Liver (tissue), 10 donors: Measurements from ENCODE around the gene CAVIN1. TPM values are rescaled to one million over a fixed set of nuclear protein-coding genes. Genes with fewer than 3 reads are reported as not detected.

Experiments used
- DNase-seq: peaks from one replicate; pipeline ENCODE4 v3.0.0-alpha.2; 2017; ENCODE audit warnings: low spot score
- H3K27ac ChIP-seq, 2 donors: one replicate each; pipeline ENCODE4 v1.7.0; 2013; ENCODE audit warnings: inconsistent platforms in 2 of 2, low read length in 2 of 2, control low read depth in 1 of 2, low read depth in 1 of 2, mild to moderate bottlenecking in 1 of 2
- H3K27me3 ChIP-seq, 4 donors: one replicate each; pipeline versions ENCODE4 v1.6.1 to v1.7.0; 2013; ENCODE audit warnings: low read length in 3 of 4, inconsistent platforms in 1 of 4, mild to moderate bottlenecking in 1 of 4, moderate library complexity in 1 of 4; ENCODE audit not compliant: control insufficient read depth in 4 of 4, insufficient read depth in 4 of 4
- H3K36me3 ChIP-seq, 4 donors: one replicate each; pipeline versions ENCODE4 v1.6.1 to v1.7.0; 2013; ENCODE audit warnings: low read length in 3 of 4, mild to moderate bottlenecking in 3 of 4, low read depth in 1 of 4, moderate library complexity in 1 of 4; ENCODE audit not compliant: control insufficient read depth in 4 of 4, insufficient read depth in 3 of 4
- H3K4me1 ChIP-seq, 4 donors: one replicate each; pipeline versions ENCODE4 v1.6.1 to v1.7.0; 2013; ENCODE audit warnings: low read length in 3 of 4, mild to moderate bottlenecking in 3 of 4, moderate library complexity in 1 of 4; ENCODE audit not compliant: control insufficient read depth in 4 of 4, insufficient read depth in 4 of 4
- H3K4me3 ChIP-seq, 3 donors: one replicate each; pipeline versions ENCODE4 v1.6.1 to v1.7.0; 2013; ENCODE audit warnings: low read length in 3 of 3, control low read depth in 1 of 3, low read depth in 1 of 3, mild to moderate bottlenecking in 1 of 3
- H3K9ac ChIP-seq, 2 donors: one replicate each; pipeline ENCODE4 v1.7.0; 2013; ENCODE audit warnings: low read length in 2 of 2, mild to moderate bottlenecking in 2 of 2, moderate library complexity in 2 of 2, control low read depth in 1 of 2, low read depth in 1 of 2
- H3K9me3 ChIP-seq, 4 donors: one replicate each; pipeline versions ENCODE4 v1.6.1 to v1.7.0; 2013; ENCODE audit warnings: low read length in 3 of 4; ENCODE audit not compliant: control insufficient read depth in 4 of 4
- EGR1 ChIP-seq, 2 donors: IDR thresholded peaks; 2 replicates each; pipeline ENCODE4 v1.6.1; 2016 to 2018; ENCODE audit warnings: antibody characterized with exemption in 2 of 2, low read depth in 2 of 2
- FOXA1 ChIP-seq: IDR thresholded peaks from 2 replicates; pipeline ENCODE4 v1.6.1; 2016; ENCODE audit warnings: antibody characterized with exemption
- FOXA2 ChIP-seq: IDR thresholded peaks from 2 replicates; pipeline ENCODE4 v1.6.1; 2016; ENCODE audit warnings: antibody characterized with exemption
- GABPA ChIP-seq, 2 donors: IDR thresholded peaks in 1 of 2; conservative IDR thresholded peaks in 1 of 2; 2 replicates each; pipeline ENCODE4 v1.6.1; 2016; ENCODE audit warnings: antibody characterized with exemption in 2 of 2, mild to moderate bottlenecking in 1 of 2, moderate library complexity in 1 of 2
- HNF4A ChIP-seq, 2 donors: conservative IDR thresholded peaks; 2 replicates each; pipeline ENCODE4 v1.6.1; 2016; ENCODE audit warnings: antibody characterized with exemption in 2 of 2, mild to moderate bottlenecking in 2 of 2
- HNF4G ChIP-seq: IDR thresholded peaks from 2 replicates; pipeline ENCODE4 v1.6.1; 2016; ENCODE audit warnings: antibody characterized with exemption
- JUND ChIP-seq, 2 donors: IDR thresholded peaks; 2 replicates each; pipeline ENCODE4 v1.6.1; 2016; ENCODE audit warnings: antibody characterized with exemption in 2 of 2
- NR2F2 ChIP-seq: IDR thresholded peaks from 2 replicates; pipeline ENCODE4 v1.6.1; 2016; ENCODE audit warnings: antibody characterized with exemption
- RAD21 ChIP-seq, 2 donors: IDR thresholded peaks; 2 replicates each; pipeline ENCODE4 v1.6.1; 2016; ENCODE audit warnings: antibody characterized with exemption in 2 of 2, mild to moderate bottlenecking in 2 of 2
- RXRA ChIP-seq, 2 donors: IDR thresholded peaks; 2 replicates each; pipeline ENCODE4 v1.6.1; 2017 to 2018; ENCODE audit warnings: antibody characterized with exemption in 2 of 2, mild to moderate bottlenecking in 1 of 2
- SP1 ChIP-seq: IDR thresholded peaks from 2 replicates; pipeline ENCODE4 v1.6.1; 2018; ENCODE audit warnings: antibody characterized with exemption, mild to moderate bottlenecking
- TAF1 ChIP-seq: conservative IDR thresholded peaks from 2 replicates; pipeline ENCODE4 v1.6.1; 2016; ENCODE audit warnings: antibody characterized with exemption, mild to moderate bottlenecking
- YY1 ChIP-seq: IDR thresholded peaks from 2 replicates; pipeline ENCODE4 v1.6.1; 2016; ENCODE audit warnings: antibody characterized with exemption, mild to moderate bottlenecking
- WGBS: extraction: QIAGEN DNeasy Blood & Tissue Kit; methylation state at CpG from one replicate; pipeline ENCODE4 v1.1.7; 2013; 5-methylcytosine and 5-hydroxymethylcytosine counted together
- polyA plus RNA-seq, 2 donors: library from polyadenylated mRNA; stranded (reverse) in 1 of 2; unstranded in 1 of 2; fragments of 200-250 nt in 1 of 2; fragments of >200 nt in 1 of 2; fragmentation: Nextera tagmentation in 1 of 2; extraction: Ambion mirVana in 1 of 2; gene quantifications; one replicate each; pipeline versions ENCODE4 v1.2.1 to v1.2.3, GENCODE V29; 2013 to 2015
- small RNA-seq: library from RNA; depleted of rRNA; stranded (forward); fragments of <200 nt; gene quantifications from one replicate; pipeline ENCODE3, GENCODE V24; 2014
- total RNA-seq, 2 donors: library from RNA; depleted of rRNA; stranded (reverse); fragments of >200 nt; gene quantifications; one replicate each; pipeline ENCODE4 v1.2.3, GENCODE V29; 2014
- TF ChIP-seq, protein P1 (sequence below): IDR thresholded peaks from 2 replicates; pipeline ENCODE4 v1.6.1; 2016; ENCODE audit warnings: antibody characterized with exemption, mild to moderate bottlenecking
- TF ChIP-seq, protein P2 (sequence below): IDR thresholded peaks from 2 replicates; pipeline ENCODE4 v1.6.1; 2016; ENCODE audit warnings: antibody characterized with exemption
- TF ChIP-seq, protein P3 (sequence below): IDR thresholded peaks from 2 replicates; pipeline ENCODE4 v1.6.1; 2016; ENCODE audit warnings: antibody characterized with exemption
- TF ChIP-seq, protein P4 (sequence below): IDR thresholded peaks from 2 replicates; pipeline ENCODE4 v1.6.1; 2016; ENCODE audit warnings: antibody characterized with exemption
- TF ChIP-seq, protein P5 (sequence below): fragments of 150-350 bp; IDR thresholded peaks from 2 replicates; pipeline ENCODE4 v1.5.1; 2017; ENCODE audit warnings: improper control_type of control experiment, low read depth, low read length; ENCODE audit not compliant: missing input control
- donor health status: healthy.
- donor health status: healthy.
- donor health status: healthy.
- donor health status: healthy.
- donor health status: healthy.

Gene CAVIN1
- total and polyA plus RNA-seq, 4 donors: 6.5 to 27.0 (median 14.4) TPM

DNA sequence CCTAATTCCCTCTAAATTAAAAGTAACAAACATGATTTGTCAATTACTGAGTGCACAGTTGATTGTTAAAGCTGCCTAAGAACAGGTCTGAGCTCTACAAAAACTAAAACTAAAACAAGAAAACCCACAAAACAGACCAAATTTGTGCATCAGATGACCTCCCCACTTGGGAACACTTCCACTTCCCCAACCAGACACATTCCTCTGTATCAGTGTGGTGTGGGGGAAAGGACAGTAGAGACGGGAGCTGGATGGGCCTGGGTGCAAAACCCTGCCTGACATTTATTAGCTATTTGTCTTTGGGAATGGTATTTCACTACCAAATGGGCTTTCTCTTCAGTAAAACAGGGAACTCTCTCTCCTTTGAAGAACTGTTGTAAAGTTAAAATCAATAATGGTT is 64.6 kb downstream of the CAVIN1 start (continued):
- no peak for TF ChIP-seq TAF1
- TF ChIP-seq GABPA (IDR thresholded peaks at IDR 0.05 in 1 of 2, conservative IDR thresholded peaks at IDR 0.05 in 1 of 2): no peak

DNA sequence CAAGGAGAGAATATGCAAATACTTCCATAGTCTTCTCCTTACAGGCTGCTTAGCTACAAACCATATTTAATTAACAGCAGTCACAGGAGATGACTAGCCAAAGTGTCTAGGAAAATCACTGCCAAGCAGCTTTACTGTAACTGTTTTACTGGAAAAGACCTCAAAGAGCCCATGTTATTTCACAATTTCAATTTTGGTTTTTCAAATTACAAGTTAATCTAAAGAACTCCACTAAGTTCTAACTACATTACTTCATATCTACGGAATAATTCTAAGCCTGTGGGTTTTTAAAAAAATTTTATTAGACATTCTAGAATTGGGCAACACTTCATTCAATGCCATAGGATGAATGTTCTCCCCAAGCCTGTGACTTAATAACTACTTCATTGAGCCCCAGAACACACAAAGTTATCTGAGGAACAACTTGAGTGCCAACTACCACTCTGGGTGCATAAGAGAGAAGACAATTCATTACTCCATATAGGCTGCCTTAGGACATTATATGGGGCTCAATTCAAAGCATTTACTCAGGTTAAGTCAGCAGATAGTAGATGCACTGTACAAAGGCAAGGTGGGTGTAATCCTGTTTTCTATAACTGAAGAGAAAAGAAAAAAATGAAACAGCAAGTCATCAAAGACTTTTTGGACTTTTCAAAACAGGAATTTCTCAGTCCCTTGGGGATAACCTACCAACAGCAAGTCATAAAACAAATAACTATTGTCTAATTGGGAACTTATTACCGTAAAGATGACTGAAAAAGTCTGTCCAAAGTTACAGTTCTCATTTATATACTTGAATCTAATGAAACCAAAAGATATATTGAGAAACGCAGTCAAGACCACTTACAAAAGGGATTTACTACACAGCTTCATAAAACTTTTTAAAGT is 67.9 kb downstream of the CAVIN1 start:
- H3K27me3 ChIP-seq: no peaks in the 10 kb centered on the region
- WGBS: 86% methylated on average over 3 of the region's 3 CpGs
- H3K9ac ChIP-seq: no peak overlapping the region
- H3K36me3 ChIP-seq: peaks cover 0 to 1% (median 0%) of the 10 kb centered on the region in 4 donors
- TF ChIP-seq TAF1: no peak
- TF ChIP-seq, protein P1, sequence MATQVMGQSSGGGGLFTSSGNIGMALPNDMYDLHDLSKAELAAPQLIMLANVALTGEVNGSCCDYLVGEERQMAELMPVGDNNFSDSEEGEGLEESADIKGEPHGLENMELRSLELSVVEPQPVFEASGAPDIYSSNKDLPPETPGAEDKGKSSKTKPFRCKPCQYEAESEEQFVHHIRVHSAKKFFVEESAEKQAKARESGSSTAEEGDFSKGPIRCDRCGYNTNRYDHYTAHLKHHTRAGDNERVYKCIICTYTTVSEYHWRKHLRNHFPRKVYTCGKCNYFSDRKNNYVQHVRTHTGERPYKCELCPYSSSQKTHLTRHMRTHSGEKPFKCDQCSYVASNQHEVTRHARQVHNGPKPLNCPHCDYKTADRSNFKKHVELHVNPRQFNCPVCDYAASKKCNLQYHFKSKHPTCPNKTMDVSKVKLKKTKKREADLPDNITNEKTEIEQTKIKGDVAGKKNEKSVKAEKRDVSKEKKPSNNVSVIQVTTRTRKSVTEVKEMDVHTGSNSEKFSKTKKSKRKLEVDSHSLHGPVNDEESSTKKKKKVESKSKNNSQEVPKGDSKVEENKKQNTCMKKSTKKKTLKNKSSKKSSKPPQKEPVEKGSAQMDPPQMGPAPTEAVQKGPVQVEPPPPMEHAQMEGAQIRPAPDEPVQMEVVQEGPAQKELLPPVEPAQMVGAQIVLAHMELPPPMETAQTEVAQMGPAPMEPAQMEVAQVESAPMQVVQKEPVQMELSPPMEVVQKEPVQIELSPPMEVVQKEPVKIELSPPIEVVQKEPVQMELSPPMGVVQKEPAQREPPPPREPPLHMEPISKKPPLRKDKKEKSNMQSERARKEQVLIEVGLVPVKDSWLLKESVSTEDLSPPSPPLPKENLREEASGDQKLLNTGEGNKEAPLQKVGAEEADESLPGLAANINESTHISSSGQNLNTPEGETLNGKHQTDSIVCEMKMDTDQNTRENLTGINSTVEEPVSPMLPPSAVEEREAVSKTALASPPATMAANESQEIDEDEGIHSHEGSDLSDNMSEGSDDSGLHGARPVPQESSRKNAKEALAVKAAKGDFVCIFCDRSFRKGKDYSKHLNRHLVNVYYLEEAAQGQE: no peak
- TF ChIP-seq SP1: no peak
- TF ChIP-seq, protein P2, sequence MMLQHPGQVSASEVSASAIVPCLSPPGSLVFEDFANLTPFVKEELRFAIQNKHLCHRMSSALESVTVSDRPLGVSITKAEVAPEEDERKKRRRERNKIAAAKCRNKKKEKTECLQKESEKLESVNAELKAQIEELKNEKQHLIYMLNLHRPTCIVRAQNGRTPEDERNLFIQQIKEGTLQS: no peak
- TF ChIP-seq, protein P3, sequence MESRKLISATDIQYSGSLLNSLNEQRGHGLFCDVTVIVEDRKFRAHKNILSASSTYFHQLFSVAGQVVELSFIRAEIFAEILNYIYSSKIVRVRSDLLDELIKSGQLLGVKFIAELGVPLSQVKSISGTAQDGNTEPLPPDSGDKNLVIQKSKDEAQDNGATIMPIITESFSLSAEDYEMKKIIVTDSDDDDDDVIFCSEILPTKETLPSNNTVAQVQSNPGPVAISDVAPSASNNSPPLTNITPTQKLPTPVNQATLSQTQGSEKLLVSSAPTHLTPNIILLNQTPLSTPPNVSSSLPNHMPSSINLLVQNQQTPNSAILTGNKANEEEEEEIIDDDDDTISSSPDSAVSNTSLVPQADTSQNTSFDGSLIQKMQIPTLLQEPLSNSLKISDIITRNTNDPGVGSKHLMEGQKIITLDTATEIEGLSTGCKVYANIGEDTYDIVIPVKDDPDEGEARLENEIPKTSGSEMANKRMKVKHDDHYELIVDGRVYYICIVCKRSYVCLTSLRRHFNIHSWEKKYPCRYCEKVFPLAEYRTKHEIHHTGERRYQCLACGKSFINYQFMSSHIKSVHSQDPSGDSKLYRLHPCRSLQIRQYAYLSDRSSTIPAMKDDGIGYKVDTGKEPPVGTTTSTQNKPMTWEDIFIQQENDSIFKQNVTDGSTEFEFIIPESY: no peak
- TF ChIP-seq, protein P4, sequence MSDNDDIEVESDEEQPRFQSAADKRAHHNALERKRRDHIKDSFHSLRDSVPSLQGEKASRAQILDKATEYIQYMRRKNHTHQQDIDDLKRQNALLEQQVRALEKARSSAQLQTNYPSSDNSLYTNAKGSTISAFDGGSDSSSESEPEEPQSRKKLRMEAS: no peak
- TF ChIP-seq, protein P5, sequence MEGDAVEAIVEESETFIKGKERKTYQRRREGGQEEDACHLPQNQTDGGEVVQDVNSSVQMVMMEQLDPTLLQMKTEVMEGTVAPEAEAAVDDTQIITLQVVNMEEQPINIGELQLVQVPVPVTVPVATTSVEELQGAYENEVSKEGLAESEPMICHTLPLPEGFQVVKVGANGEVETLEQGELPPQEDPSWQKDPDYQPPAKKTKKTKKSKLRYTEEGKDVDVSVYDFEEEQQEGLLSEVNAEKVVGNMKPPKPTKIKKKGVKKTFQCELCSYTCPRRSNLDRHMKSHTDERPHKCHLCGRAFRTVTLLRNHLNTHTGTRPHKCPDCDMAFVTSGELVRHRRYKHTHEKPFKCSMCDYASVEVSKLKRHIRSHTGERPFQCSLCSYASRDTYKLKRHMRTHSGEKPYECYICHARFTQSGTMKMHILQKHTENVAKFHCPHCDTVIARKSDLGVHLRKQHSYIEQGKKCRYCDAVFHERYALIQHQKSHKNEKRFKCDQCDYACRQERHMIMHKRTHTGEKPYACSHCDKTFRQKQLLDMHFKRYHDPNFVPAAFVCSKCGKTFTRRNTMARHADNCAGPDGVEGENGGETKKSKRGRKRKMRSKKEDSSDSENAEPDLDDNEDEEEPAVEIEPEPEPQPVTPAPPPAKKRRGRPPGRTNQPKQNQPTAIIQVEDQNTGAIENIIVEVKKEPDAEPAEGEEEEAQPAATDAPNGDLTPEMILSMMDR: no peak
- TF ChIP-seq RXRA (IDR thresholded peaks at IDR 0.05): no peak
- TF ChIP-seq FOXA1: no peak
- no peak for TF ChIP-seq HNF4A (conservative IDR thresholded peaks at IDR 0.05)
- TF ChIP-seq GABPA (IDR thresholded peaks at IDR 0.05 in 1 of 2, conservative IDR thresholded peaks at IDR 0.05 in 1 of 2): no peak
- TF ChIP-seq RAD21 (IDR thresholded peaks at IDR 0.05): no peak
- TF ChIP-seq NR2F2: no peak
- no peak for TF ChIP-seq HNF4G
- no peak for TF ChIP-seq YY1
- TF ChIP-seq JUND (IDR thresholded peaks at IDR 0.05): no peak
- no peak for TF ChIP-seq FOXA2
- TF ChIP-seq EGR1 (IDR thresholded peaks at IDR 0.05; ENCODE audit: low read depth in 2 of 2): no peak
- no peak overlapping the region for H3K27ac ChIP-seq
- H3K9me3 ChIP-seq: no peaks in the 10 kb centered on the region
- no peak for DNase-seq
- H3K4me3 ChIP-seq: no peak overlapping the region
- H3K4me1 ChIP-seq: peaks cover 4 to 14% (median 8%) of the 10 kb centered on the region in 4 donors

Small RNAs within 50 kb of the gene (small RNA-seq; reads per million reads assigned to genes)
- not detected for gene RNU7-97P

Other genes with a start within 250 kb of the CAVIN1 start
- gene KCNH4, start 242.1 kb downstream of the CAVIN1 start, total RNA-seq: not detected
- gene KCNH4, start 242.1 kb downstream of the CAVIN1 start, polyA plus RNA-seq: under 1 TPM in 1 of 2 donors, not detected in 1; 0.01 TPM
- not detected for gene HCRT, start 237.8 kb downstream of the CAVIN1 start, total RNA-seq
- gene HCRT, start 237.8 kb downstream of the CAVIN1 start, polyA plus RNA-seq: not detected
- gene GHDC, start 228.8 kb downstream of the CAVIN1 start, total RNA-seq: 10 to 100 TPM; 10.0 to 17.6 TPM
- gene GHDC, start 228.8 kb downstream of the CAVIN1 start, polyA plus RNA-seq: 10 to 100 TPM; 10.5 to 14.2 TPM
- 10 to 100 TPM; 31.0 to 33.9 TPM for gene STAT5B, start 146.9 kb downstream of the CAVIN1 start, total RNA-seq
- 10 to 100 TPM in 1 of 2 donors, 1 to 10 TPM in 1; 6.7 to 12.1 TPM for gene STAT5B, start 146.9 kb downstream of the CAVIN1 start, polyA plus RNA-seq
- 10 to 100 TPM; 13.7 to 37.7 TPM for gene STAT5A, start 134.8 kb downstream of the CAVIN1 start, total RNA-seq
- 1 to 10 TPM; 1.7 to 4.0 TPM for gene STAT5A, start 134.8 kb downstream of the CAVIN1 start, polyA plus RNA-seq
- gene STAT3, start 34.8 kb downstream of the CAVIN1 start, total RNA-seq: 100 to 1,000 TPM in 1 of 2 donors, 10 to 100 TPM in 1; 68.7 to 301 TPM
- 100 to 1,000 TPM; 104 to 123 TPM for gene STAT3, start 34.8 kb downstream of the CAVIN1 start, polyA plus RNA-seq
- 10 to 100 TPM; 52.5 to 94.6 TPM for gene ATP6V0A1, start 35.6 kb upstream of the CAVIN1 start, total RNA-seq
- 10 to 100 TPM; 31.5 to 37.9 TPM for gene ATP6V0A1, start 35.6 kb upstream of the CAVIN1 start, polyA plus RNA-seq
- gene NAGLU, start 113.0 kb upstream of the CAVIN1 start, total RNA-seq: 10 to 100 TPM; 20.5 to 37.4 TPM
- gene NAGLU, start 113.0 kb upstream of the CAVIN1 start, polyA plus RNA-seq: 10 to 100 TPM; 15.5 to 41.2 TPM
- gene HSD17B1, start 129.7 kb upstream of the CAVIN1 start, total RNA-seq: 1 to 10 TPM in 1 of 2 donors, under 1 TPM in 1; 0.67 to 1.0 TPM
- 1 to 10 TPM; 1.0 to 1.8 TPM for gene HSD17B1, start 129.7 kb upstream of the CAVIN1 start, polyA plus RNA-seq
- 10 to 100 TPM; 18.2 to 33.4 TPM for gene COASY, start 138.9 kb upstream of the CAVIN1 start, total RNA-seq
- gene COASY, start 138.9 kb upstream of the CAVIN1 start, polyA plus RNA-seq: 10 to 100 TPM; 70.0 to 78.1 TPM
- 10 to 100 TPM; 19.4 to 40.0 TPM for gene MLX, start 143.8 kb upstream of the CAVIN1 start, total RNA-seq
- gene MLX, start 143.8 kb upstream of the CAVIN1 start, polyA plus RNA-seq: 10 to 100 TPM; 29.2 to 35.1 TPM
- 1 to 10 TPM; 1.3 to 3.0 TPM for gene PSMC3IP, start 154.5 kb upstream of the CAVIN1 start, total RNA-seq
- gene PSMC3IP, start 154.5 kb upstream of the CAVIN1 start, polyA plus RNA-seq: under 1 TPM; 0.58 to 0.88 TPM
- gene RETREG3, start 186.1 kb upstream of the CAVIN1 start, total RNA-seq: 10 to 100 TPM; 41.1 to 44.3 TPM
- 10 to 100 TPM in 1 of 2 donors, 1 to 10 TPM in 1; 9.0 to 12.1 TPM for gene RETREG3, start 186.1 kb upstream of the CAVIN1 start, polyA plus RNA-seq
- 10 to 100 TPM; 12.5 to 51.1 TPM for gene TUBG1, start 186.4 kb upstream of the CAVIN1 start, total RNA-seq
- gene TUBG1, start 186.4 kb upstream of the CAVIN1 start, polyA plus RNA-seq: 10 to 100 TPM; 26.3 to 28.0 TPM
- gene TUBG2, start 236.0 kb upstream of the CAVIN1 start, total RNA-seq: 1 to 10 TPM; 1.4 to 5.0 TPM
- 10 to 100 TPM in 1 of 2 donors, 1 to 10 TPM in 1; 5.0 to 10.8 TPM for gene TUBG2, start 236.0 kb upstream of the CAVIN1 start, polyA plus RNA-seq